ENCODE data around the gene CACNA1A.

Gene CACNA1A

GRCh38 chr19:13255719-13256059 lies 250.6 kb downstream of the CACNA1A start:
- TF ChIP-seq, protein P1, sequence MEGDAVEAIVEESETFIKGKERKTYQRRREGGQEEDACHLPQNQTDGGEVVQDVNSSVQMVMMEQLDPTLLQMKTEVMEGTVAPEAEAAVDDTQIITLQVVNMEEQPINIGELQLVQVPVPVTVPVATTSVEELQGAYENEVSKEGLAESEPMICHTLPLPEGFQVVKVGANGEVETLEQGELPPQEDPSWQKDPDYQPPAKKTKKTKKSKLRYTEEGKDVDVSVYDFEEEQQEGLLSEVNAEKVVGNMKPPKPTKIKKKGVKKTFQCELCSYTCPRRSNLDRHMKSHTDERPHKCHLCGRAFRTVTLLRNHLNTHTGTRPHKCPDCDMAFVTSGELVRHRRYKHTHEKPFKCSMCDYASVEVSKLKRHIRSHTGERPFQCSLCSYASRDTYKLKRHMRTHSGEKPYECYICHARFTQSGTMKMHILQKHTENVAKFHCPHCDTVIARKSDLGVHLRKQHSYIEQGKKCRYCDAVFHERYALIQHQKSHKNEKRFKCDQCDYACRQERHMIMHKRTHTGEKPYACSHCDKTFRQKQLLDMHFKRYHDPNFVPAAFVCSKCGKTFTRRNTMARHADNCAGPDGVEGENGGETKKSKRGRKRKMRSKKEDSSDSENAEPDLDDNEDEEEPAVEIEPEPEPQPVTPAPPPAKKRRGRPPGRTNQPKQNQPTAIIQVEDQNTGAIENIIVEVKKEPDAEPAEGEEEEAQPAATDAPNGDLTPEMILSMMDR (IDR thresholded peaks at IDR 0.05; ENCODE audit: low read depth, low read length, missing control alignments), result no peak
- no peak for DNase-seq (ENCODE audit: low read depth)
- no peak overlapping the region for H3K4me3 ChIP-seq (ENCODE audit: low read depth, low read length)

DNA sequence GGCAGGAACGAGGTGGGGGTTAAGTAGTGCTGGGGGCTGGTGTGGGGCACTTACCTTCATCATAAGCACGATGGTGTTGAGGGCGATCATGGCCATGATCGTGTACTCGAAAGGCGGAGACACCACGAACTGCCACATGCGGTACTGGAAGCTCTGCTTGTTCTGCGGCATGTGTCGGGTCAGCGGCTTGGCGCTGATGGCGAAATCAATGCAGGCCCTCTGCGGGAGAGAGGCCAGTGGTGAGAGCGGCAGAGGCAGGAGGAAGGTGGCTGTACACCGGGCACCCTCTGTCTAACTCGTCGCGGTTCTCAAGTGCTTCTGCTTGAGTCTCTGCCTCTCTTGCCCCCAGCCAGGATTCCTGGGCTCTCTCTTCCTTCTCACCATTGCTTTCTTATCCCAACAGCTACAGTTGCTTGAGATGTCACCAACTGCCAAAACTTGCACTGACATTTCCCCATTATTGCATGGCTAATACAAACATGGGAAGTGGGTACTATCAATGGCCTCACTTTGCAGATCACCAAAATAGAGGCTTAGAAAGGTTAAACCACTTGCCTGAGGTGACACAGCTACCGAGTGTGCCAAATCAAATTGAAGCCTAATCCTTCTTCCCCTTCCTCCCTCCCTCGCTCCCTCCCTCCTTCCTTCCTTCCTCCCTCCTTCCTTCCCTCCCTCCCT lies 251.1 kb downstream of the CACNA1A start:
- no peak overlapping the region for H3K4me3 ChIP-seq (ENCODE audit: low read depth, low read length)
- TF ChIP-seq, protein P1 (IDR thresholded peaks at IDR 0.05; ENCODE audit: low read depth, low read length, missing control alignments), result no peak
- DNase-seq (ENCODE audit: low read depth), result no peak

- TF ChIP-seq, protein P1 (IDR thresholded peaks at IDR 0.05; ENCODE audit: low read depth, low read length, missing control alignments), result no peak
- DNase-seq (ENCODE audit: low read depth), result no peak
Measured at GRCh38 chr19:13252569-13253335, 253.5 kb downstream of the CACNA1A start.

DNA sequence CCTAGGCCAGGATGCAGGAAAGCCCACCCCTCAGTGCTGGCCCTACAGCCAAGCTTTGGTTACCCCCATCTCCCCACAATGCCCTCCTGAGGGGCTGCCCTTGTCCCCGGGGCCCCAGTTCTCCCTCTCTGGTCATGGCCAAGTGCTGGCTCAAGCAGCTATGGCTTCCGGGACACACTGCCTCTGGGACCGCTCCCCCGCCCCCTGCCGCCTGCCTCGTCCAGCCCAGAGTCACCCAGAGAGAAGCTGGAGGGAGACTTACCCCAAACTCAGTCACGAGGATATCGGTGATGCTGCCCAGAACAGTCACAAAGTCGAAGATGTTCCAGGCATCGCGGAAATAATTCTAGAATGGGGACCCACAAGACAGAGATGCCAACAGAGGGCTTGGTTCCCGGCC lies 261.4 kb downstream of the CACNA1A start:
- no peak overlapping the region for H3K4me3 ChIP-seq (ENCODE audit: low read depth, low read length)
- TF ChIP-seq, protein P1 (IDR thresholded peaks at IDR 0.05; ENCODE audit: low read depth, low read length, missing control alignments), result no peak
- no peak for DNase-seq (ENCODE audit: low read depth)

More at GRCh38 chr19:13252569-13253335, 253.5 kb downstream of the CACNA1A start:
- no peak overlapping the region for H3K4me3 ChIP-seq (ENCODE audit: low read depth, low read length)

GRCh38 chr19:13241231-13242104 lies 264.8 kb downstream of the CACNA1A start:
- TF ChIP-seq, protein P1 (IDR thresholded peaks at IDR 0.05; ENCODE audit: low read depth, low read length, missing control alignments), result peak; percentile 41
- no peak overlapping the region for H3K4me3 ChIP-seq (ENCODE audit: low read depth, low read length)
- no peak for DNase-seq (ENCODE audit: low read depth)

GRCh38 chr19:13240312-13241022 lies 265.8 kb downstream of the CACNA1A start:
- DNase-seq (ENCODE audit: low read depth), result no peak
- TF ChIP-seq, protein P1 (IDR thresholded peaks at IDR 0.05; ENCODE audit: low read depth, low read length, missing control alignments), result no peak
- H3K4me3 ChIP-seq (ENCODE audit: low read depth, low read length), result no peak overlapping the region
